ENCODE measurements around the gene MBL2.

The MBL2 gene

GRCh38 chr10:52771534-52772445 lies 794 bp downstream of the MBL2 start:
- no peak for DNase-seq (ENCODE audit: low read depth in 2 of 2)

GRCh38 chr10:52770904-52771303 lies 1.7 kb downstream of the MBL2 start:
- DNase-seq (ENCODE audit: low read depth in 2 of 2) = no peak

GRCh38 chr10:52769966-52770365 lies 2.6 kb downstream of the MBL2 start:
- no peak for DNase-seq (ENCODE audit: low read depth in 2 of 2)

GRCh38 chr10:52768001-52768532 lies 4.5 kb downstream of the MBL2 start:
- no peak for DNase-seq (ENCODE audit: low read depth in 2 of 2)

GRCh38 chr10:52762088-52762487 lies 10.5 kb downstream of the MBL2 start:
- DNase-seq (ENCODE audit: low read depth in 2 of 2) = no peak

GRCh38 chr10:52759154-52759553 lies 13.4 kb downstream of the MBL2 start:
- DNase-seq (ENCODE audit: low read depth in 2 of 2) = no peak

- DNase-seq (ENCODE audit: low read depth in 2 of 2) = no peak
These were observed 14.2 kb downstream of the MBL2 start for GRCh38 chr10:52758406-52758805.

GRCh38 chr10:52757773-52758172 lies 14.8 kb downstream of the MBL2 start:
- no peak for DNase-seq (ENCODE audit: low read depth in 2 of 2)

- DNase-seq (ENCODE audit: low read depth in 2 of 2) = no peak
These were observed 15.6 kb downstream of the MBL2 start for GRCh38 chr10:52756966-52757365.

GRCh38 chr10:52756295-52756694 lies 16.3 kb downstream of the MBL2 start:
- DNase-seq (ENCODE audit: low read depth in 2 of 2) = no peak

- no peak for DNase-seq (ENCODE audit: low read depth in 2 of 2)
These were observed 17.1 kb downstream of the MBL2 start for GRCh38 chr10:52755297-52756062.

- no peak for DNase-seq (ENCODE audit: low read depth in 2 of 2)
These were observed 19.7 kb downstream of the MBL2 start for GRCh38 chr10:52752801-52753445.

GRCh38 chr10:52752261-52752660 lies 20.3 kb downstream of the MBL2 start:
- DNase-seq (ENCODE audit: low read depth in 2 of 2) = no peak

GRCh38 chr10:52751337-52751736 lies 21.2 kb downstream of the MBL2 start:
- no peak for DNase-seq (ENCODE audit: low read depth in 2 of 2)

- no peak for DNase-seq (ENCODE audit: low read depth in 2 of 2)
These were observed 22.0 kb downstream of the MBL2 start for GRCh38 chr10:52750629-52751028.

- DNase-seq (ENCODE audit: low read depth in 2 of 2) = no peak
These were observed 24.9 kb downstream of the MBL2 start for GRCh38 chr10:52747694-52748093.

- no peak for DNase-seq (ENCODE audit: low read depth in 2 of 2)
These were observed 26.4 kb downstream of the MBL2 start for GRCh38 chr10:52746169-52746568.

- no peak for DNase-seq (ENCODE audit: low read depth in 2 of 2)
These were observed 28.4 kb downstream of the MBL2 start for GRCh38 chr10:52744057-52744805.

GRCh38 chr10:52742731-52743130 lies 29.9 kb downstream of the MBL2 start:
- no peak for DNase-seq (ENCODE audit: low read depth in 2 of 2)

GRCh38 chr10:52741851-52742250 lies 30.7 kb downstream of the MBL2 start:
- DNase-seq (ENCODE audit: low read depth in 2 of 2) = no peak

- DNase-seq (ENCODE audit: low read depth in 2 of 2) = peak in 1 of 2 donors; percentile 3
These were observed 31.5 kb downstream of the MBL2 start for GRCh38 chr10:52740913-52741675.

All from stimulated activated CD8-positive, alpha-beta memory T cell treated with anti-CD3 and anti-CD28 coated beads, Interleukin-7, amount 100 ng/mL, for 1 hour (primary cell).